ENCODE measurements around the gene NFIA. TPM values are rescaled to one million over a fixed set of nuclear protein-coding genes. Genes with fewer than 3 reads are reported as not detected.

NFIA gene
- total RNA-seq, 4 donors from 2014 or later, result 134 to 183 (median 148) TPM

- Histone ChIP-seq H3K36me3 (no peaks in the 10 kb centered on the region), H3K27ac (replicated peaks in 1 of 4) (peak overlapping the region in 1 of 4 donors; percentile 17), H3K4me1 (peaks cover 42 to 82% (median 71%) of the 10 kb centered on the region in 4 donors), H3K4me3 (no peak overlapping the region), H3K27me3 (no peaks in the 10 kb centered on the region), H3K9me3 (no peaks in the 10 kb centered on the region)
- intact Hi-C loops (cut with DNase I), result no loop called here
- DNase-seq (ENCODE audit: extremely low spot score), result no peak
- 81% methylated on average over 1 of the region's 1 CpG for WGBS
- no peak for TF ChIP-seq POLR2A (IDR thresholded peaks at IDR 0.05; ENCODE audit: low read depth)
- no peak for TF ChIP-seq POLR2AphosphoS5 (IDR thresholded peaks at IDR 0.05)
- no peak for TF ChIP-seq EP300 (IDR thresholded peaks at IDR 0.05)
- TF ChIP-seq, protein P1, sequence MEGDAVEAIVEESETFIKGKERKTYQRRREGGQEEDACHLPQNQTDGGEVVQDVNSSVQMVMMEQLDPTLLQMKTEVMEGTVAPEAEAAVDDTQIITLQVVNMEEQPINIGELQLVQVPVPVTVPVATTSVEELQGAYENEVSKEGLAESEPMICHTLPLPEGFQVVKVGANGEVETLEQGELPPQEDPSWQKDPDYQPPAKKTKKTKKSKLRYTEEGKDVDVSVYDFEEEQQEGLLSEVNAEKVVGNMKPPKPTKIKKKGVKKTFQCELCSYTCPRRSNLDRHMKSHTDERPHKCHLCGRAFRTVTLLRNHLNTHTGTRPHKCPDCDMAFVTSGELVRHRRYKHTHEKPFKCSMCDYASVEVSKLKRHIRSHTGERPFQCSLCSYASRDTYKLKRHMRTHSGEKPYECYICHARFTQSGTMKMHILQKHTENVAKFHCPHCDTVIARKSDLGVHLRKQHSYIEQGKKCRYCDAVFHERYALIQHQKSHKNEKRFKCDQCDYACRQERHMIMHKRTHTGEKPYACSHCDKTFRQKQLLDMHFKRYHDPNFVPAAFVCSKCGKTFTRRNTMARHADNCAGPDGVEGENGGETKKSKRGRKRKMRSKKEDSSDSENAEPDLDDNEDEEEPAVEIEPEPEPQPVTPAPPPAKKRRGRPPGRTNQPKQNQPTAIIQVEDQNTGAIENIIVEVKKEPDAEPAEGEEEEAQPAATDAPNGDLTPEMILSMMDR (IDR thresholded peaks at IDR 0.05), result no peak
Observed at GRCh38 chr1:61163355-61163754, 81.0 kb downstream of the NFIA start.

DNA sequence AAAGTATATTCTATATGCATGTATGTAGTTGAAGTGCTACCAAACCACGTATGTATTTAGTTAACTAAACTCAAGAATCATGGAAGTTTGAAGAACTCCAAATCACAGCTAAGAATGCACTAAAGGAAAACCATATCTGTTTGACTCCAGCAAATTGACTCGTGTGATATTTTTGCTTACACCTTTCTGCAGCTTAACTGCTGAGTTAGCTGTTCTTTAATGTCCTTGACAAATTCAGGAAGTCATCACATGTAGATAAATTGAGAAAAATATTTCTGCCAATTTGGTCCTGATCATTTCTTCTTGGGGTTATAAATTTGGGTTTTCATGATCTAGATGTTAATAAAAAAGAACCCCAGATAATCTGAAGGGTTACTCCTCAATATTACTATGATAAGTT, 83.0 kb downstream of the NFIA start:
- H3K9me3 ChIP-seq, result no peaks in the 10 kb centered on the region
- intact Hi-C loops (cut with DNase I), result no loop called here
- H3K27ac ChIP-seq (replicated peaks in 1 of 4), result no peak overlapping the region
- peaks cover 46 to 82% (median 73%) of the 10 kb centered on the region in 4 donors for H3K4me1 ChIP-seq
- DNase-seq (ENCODE audit: extremely low spot score), result no peak
- TF ChIP-seq POLR2A (IDR thresholded peaks at IDR 0.05; ENCODE audit: low read depth), result no peak
- no peak for TF ChIP-seq EP300 (IDR thresholded peaks at IDR 0.05)
- TF ChIP-seq, protein P1 (IDR thresholded peaks at IDR 0.05), result no peak
- no peak for TF ChIP-seq POLR2AphosphoS5 (IDR thresholded peaks at IDR 0.05)
- H3K4me3 ChIP-seq, result no peak overlapping the region
- whole genome bisulfite sequencing, result 77% methylated on average over 2 of the region's 2 CpGs
- no peaks in the 10 kb centered on the region for H3K36me3 ChIP-seq
- H3K27me3 ChIP-seq, result no peaks in the 10 kb centered on the region

DNA sequence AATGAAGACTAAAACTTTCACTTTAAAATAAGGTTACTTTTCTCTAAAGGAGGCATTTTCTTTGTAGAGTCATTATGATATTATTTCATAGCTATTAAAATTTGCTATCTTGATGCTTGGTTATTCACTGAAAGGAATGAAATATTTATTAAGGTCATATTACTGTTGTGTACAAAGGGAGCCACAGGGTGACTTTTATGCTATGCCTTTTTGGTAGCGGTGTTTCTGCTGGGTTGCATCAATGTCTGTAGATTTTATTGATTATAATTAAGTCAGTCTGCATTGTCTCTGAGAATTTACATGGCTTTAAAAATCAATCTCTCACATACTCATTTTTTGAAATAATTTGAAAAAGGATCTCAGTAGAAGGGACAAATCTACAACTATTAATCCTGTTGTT, 84.9 kb downstream of the NFIA start:
- peaks cover 58 to 82% (median 75%) of the 10 kb centered on the region in 4 donors for H3K4me1 ChIP-seq
- no peaks in the 10 kb centered on the region for H3K36me3 ChIP-seq
- TF ChIP-seq POLR2A (IDR thresholded peaks at IDR 0.05; ENCODE audit: low read depth) (no peak), POLR2AphosphoS5 (IDR thresholded peaks at IDR 0.05) (no peak), EP300 (IDR thresholded peaks at IDR 0.05) (no peak)
- intact Hi-C loops (cut with DNase I), result no loop called here
- peak overlapping the region in 1 of 4 donors; percentile 27 for H3K27ac ChIP-seq (replicated peaks in 1 of 4)
- H3K9me3 ChIP-seq, result no peaks in the 10 kb centered on the region
- no peaks in the 10 kb centered on the region for H3K27me3 ChIP-seq
- no peak for DNase-seq (ENCODE audit: extremely low spot score)
- WGBS, result 91% methylated on average over 1 of the region's 1 CpG
- H3K4me3 ChIP-seq, result no peak overlapping the region

DNA sequence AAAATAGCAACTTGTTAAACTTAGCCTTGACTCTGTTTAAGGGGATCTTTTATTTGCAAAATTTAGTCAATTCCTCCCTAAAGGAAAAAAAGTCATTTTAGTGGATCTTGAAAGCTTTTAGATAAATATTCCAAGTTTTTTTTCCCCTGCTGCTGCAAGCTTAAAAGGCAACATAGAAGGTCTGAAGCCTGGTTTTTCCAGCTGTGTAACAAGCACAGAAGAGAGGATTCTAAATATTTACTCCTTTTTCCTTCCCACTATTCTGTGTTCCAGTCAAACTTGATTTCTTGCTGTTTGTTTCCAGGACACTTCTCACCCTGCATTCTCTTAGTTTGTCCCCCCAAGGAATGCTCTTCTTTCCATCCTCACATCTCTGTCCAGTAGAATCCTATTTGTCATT, 86.7 kb downstream of the NFIA start:
- TF ChIP-seq POLR2AphosphoS5 (IDR thresholded peaks at IDR 0.05), result no peak
- TF ChIP-seq, protein P1 (IDR thresholded peaks at IDR 0.05), result no peak
- no peak for TF ChIP-seq POLR2A (IDR thresholded peaks at IDR 0.05; ENCODE audit: low read depth)
- TF ChIP-seq EP300 (IDR thresholded peaks at IDR 0.05), result no peak
- Histone ChIP-seq H3K27me3 (no peaks in the 10 kb centered on the region), H3K27ac (replicated peaks in 1 of 4) (peak overlapping the region in 3 of 4 donors; percentile 63 to 69 (median 65)), H3K9me3 (no peaks in the 10 kb centered on the region), H3K36me3 (no peaks in the 10 kb centered on the region), H3K4me1 (peaks cover 60 to 82% (median 75%) of the 10 kb centered on the region in 4 donors), H3K4me3 (no peak overlapping the region)
- no peak for DNase-seq (ENCODE audit: extremely low spot score)
- intact Hi-C loops (cut with DNase I), result no loop called here

GRCh38 chr1:61169634-61170033, 87.3 kb downstream of the NFIA start:
- intact Hi-C loops (cut with DNase I), result loop anchor here (5.0 kb wide), 1 partner anchor 47 kb away; no protein-coding TSS in a partner anchor
- H3K4me1 ChIP-seq, result peaks cover 66 to 82% (median 77%) of the 10 kb centered on the region in 4 donors
- DNase-seq (ENCODE audit: extremely low spot score), result no peak
- WGBS, result 89% methylated on average over 3 of the region's 3 CpGs
- TF ChIP-seq EP300 (IDR thresholded peaks at IDR 0.05) (no peak), POLR2A (IDR thresholded peaks at IDR 0.05; ENCODE audit: low read depth) (no peak), POLR2AphosphoS5 (IDR thresholded peaks at IDR 0.05) (no peak)
- TF ChIP-seq, protein P1 (IDR thresholded peaks at IDR 0.05), result no peak
- H3K9me3 ChIP-seq, result no peaks in the 10 kb centered on the region
- H3K27ac ChIP-seq (replicated peaks in 1 of 4), result peak overlapping the region in 3 of 4 donors; percentile 63 to 69 (median 65)
- no peaks in the 10 kb centered on the region for H3K27me3 ChIP-seq
- no peak overlapping the region for H3K4me3 ChIP-seq
- no peaks in the 10 kb centered on the region for H3K36me3 ChIP-seq

Measured in esophagus muscularis mucosa (tissue), 4 donors.